ENCODE results near the gene TMEM161B.
"Not testable (repeated sequence)": the region's sequence is repeated elsewhere in the genome, so short reads cannot be mapped to it uniquely, and the experiment has no call there.

Gene TMEM161B

DNA sequence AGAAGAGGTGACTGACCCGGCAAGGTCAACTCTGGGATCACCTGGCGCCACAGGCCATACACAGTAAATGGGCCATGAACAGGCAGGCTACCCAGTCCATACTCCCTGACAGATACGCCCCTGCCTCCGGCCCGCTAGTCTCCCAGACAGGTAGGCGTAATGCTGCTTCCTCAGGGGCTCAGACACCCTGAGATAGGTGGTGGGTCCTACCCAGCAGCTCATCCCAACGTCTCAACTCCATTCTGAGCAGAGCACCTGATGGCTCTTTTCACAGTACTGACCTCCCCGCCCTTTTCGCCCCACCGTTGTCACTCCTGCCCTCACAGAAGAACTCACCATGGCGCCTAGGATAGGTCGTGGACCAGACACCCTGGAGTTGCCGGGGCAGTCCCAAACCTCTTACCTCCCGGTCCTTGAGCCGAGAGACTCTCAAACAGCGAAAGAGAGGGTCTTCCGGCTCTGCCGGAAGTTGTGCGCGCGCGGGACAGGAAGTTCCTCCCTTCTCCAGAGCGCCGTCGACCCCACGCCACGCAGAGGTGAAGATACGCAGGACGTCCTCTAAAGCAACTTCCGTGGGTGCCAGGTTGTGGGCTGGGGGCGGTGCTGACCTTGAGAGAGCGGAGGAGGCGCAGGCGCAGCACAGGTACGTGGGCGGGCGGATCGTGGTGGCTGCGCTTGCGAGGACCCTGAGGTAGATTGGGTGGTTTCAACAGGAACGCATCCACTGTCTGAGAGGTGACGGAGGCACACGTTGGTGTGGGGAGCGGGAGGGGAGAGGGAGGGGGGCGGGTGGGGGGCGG lies at the start of gene TMEM161B:
TMEM161B (minus strand) TSS at position 461 of the 800 bp plus-strand sequence; CDS start at position 339, 122 bp downstream.
- DNase-seq: peak; percentile 96 to 97

DNA sequence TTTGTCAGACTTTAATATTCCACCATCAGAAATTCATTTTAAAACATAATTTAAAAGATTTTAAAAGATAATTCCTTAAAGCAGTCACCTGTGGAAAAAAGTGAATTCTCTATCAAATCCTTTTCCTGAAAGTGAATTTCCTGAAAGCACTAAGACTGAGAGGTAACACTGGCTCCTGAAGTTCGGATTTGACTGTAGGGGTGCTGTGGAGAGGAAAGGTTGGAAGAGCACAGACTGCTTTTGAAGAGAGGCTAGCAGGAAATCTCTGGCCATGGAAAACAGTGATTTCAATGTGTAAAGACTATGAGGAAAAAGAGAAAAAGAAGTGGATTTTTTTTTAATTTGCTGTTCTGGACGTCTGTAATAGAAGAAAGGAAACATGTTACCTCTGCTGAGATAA lies 35.7 kb upstream of the TMEM161B start:
- no peak for DNase-seq

DNA sequence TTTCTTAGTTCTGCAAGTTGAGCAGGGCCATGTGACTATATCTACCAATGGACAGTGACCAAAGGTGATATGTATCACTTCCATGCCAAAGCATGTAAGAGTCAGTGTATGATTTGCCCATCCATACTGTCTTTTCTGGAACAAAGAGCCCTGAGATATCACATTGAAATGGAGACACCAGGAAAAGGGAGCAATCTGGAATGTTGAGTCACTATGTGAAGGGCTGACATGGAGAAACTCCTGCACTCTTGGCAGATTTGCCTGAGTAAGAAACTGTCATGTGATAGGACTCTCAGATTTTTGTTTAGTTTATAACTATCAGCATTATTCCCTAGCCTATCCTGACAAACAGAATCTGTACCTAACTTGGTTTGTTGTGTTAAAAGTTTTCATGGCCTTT lies 29.8 kb upstream of the TMEM161B start:
- no peak for DNase-seq

DNA sequence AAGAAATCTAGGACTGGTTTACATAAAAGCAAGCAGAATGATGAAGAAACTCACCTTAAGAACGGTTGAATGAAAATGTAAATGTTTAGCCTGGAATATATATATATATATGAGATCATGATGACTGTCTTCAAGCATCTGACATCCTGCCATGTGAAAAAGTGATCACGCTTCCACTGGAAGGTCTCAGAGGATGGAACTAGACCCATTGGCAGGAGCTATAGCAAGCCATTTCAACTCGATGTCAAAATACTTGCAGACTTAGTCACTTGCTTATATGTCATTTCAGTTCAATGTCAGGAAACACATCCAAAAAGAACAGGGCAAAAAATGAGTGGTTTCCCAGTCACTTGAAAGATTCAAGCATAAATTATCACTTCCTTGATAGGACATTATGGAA lies 22.2 kb upstream of the TMEM161B start:
- no peak for DNase-seq

DNA sequence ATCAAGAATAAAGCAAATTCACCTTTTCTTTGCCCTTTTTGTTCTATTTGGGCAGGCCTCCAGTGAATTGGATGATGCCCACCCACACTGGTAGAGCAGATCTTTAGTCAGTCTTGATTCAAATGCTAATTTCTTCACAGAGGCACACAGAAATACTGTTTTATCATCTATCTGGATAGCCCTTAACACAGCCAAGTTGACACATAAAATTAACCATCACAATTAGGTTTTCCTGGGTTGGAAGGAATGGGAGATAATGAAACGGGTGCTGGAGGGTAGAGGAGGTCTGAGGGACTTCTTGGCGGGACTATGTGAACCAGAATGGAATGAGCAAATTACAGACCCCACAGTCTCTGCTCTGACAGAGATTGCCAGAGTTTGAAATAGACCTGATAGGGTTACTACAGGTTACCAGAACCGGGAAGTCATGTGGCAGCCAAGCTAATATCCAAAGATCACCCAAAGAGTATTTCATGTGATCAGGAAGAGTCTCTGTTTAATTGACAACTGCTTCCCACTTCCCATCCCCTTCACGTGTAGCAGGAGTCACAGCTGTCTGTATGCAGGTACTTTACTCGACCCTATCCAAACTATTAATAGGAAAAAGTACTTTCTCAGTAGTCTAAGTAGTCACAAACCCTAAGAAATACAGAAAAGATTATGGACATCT lies 20.0 kb upstream of the TMEM161B start:
- no peak for DNase-seq

DNA sequence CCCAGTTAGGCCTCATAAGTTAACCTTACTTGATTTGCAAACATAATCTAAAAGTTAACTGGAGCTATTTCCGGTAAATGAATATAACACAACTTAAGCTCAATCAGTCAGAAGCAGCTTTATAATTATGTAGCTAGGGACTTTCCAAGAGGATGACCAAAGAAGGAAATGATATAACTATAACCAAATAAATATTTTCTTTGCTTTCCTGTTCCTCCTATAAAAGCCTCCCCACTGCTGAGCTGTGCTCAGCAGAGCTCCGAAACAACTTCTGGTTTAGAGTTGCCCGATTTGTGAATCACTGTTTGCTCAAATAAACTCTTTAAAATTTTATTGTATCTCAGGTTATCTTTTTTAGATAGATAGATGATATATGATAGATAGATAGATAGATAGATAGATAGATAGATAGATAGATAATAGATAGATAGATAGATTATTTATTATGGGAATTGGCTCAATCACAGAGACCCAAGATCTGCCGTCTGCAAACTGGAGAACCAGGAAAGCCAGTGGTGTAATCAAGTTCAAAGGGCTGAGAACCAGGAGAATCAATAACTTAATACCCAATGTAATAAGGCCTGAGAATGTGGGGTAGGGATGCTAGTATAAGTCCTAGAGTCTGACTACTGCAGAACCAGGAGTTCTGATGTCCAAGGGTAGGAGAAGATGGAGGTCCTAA lies 19.3 kb upstream of the TMEM161B start:
- DNase-seq: no peak

DNA sequence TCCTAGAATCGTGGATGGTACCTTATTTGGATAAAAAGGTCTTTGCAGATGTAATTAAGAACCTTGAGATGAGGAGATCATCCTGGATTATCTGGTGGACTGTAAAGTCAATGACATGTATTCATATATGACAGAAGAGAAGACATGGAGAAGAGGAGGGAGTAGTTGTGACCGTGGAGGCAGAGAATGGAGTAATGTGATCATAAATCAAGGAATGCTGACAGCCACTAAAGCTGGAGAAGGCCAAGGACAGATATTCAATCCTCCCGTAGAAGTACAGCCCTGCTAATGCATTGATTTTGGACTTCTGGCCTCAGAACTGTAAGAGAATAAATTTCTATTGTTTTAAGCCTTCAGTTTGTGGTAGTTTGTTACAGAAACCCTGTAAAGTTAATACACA lies 18.7 kb upstream of the TMEM161B start:
- no peak for DNase-seq

DNA sequence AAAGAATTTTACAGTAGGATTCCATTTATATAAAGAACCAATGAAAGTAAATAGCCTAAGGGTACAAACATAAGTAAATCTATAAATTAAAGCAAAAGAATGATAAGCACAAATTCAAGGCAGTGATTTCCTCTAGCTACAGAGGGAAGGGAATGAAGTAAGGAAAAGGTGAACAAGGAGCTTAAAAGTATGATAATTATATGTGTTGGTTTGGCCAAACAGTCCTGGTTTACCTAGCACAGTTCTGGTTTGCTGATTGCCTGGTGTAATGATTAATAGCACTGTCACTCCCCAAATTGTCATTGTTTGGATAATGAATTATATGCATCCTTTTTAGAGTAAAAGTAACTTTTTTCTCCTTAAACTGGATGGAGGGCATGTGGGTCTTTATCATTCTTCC lies 15.0 kb upstream of the TMEM161B start:
- DNase-seq: no peak

DNA sequence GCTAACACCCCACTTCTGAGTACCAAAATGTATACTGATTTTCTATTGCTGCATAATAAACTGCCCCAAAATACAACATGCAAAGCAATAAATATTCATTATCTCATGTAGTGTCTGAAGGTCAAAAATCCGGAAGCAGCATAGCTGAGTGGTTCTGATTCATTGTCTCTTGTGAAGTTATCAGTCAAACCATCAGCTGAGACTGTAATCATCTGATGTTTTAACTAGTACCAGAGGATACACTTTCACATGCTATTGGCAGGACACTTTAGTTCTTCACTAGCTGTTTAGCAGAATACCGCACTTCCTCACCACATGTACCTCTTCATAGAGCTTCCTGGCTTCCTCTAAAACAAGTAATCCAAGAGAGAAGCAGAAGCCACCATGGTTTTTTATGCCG lies 12.7 kb upstream of the TMEM161B start:
- no peak for DNase-seq

DNA sequence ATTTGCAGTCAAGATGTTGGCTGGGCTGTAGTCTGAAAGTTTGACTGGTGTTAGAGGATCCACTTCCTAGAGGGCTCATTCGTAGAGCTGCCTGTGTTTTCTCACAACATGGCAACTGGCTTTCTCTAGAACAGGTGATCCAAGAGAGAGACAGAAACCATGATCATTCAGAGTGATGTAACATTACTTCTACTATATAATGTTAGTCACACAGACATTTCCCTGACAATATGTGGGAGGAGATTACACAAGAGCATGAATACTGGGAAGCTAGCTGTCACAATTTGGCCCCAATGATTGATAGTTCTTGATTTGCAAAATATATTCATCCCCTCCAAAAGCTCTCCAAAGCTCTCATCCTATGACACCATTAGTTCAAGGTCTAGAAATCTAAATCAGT lies 10.9 kb upstream of the TMEM161B start:
- DNase-seq: no peak

DNA sequence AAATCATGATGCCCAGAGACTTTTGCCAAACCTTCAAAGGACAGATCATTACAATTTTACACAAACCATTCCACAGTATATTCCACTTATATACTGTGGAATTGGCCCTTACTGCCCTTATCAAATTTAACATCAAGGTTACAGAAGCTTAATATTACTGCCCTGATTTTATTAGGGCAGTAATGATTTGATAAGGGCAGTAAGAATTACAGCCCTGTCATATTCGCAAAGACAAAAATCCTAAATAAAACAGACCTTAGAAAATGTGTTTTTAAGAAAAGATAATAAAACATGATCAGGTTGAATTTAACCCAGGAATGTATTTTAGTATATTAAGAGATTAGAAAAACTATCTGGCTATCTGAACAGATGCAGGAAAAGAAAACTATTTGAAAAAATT lies 7.7 kb upstream of the TMEM161B start:
- no peak for DNase-seq

DNA sequence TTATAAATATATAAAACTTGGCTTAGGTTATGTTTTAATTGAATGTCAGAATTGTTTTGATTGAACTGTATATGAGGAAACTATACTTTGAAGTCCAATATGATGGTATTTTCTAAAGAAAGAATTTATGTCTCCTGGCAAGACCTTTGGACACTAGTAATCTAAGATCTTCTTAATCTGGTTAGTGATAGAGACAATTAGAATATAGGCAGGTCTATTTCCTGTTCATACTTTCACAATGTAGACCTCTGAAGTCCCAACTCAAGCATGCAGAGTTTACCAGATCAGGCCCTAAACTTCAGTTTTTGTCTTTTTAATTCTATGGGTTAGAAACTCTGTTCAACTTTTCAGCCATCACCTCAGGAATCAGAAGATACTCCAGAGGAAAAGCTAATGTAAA lies 6.9 kb upstream of the TMEM161B start:
- no peak for DNase-seq

DNA sequence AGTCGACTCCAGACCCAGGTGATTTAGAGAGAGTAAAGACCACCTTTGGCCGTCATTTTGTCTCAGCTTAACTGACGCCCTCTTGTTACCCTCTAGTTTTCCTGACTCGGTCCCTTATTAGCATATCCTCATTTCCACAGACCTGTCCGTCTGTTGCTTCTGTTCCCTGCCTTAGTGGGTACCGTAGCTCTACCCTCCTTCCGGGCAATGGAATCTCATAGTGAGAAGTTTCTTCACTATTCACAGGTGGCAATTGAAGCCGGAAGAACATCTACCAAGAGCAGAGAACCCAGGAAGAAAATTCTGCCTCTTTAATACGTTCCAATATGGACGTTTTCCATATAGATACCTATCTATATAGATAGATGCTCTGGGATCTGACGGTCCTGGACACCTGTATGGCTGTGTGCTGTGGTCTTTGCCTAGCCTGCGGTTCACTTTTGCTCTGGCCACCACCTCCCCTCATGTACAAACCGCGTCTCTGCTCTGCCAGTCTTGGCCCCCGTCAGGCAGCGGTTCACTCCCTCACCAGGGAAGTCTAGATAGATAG lies 652 bp upstream of the TMEM161B start:
- no peak for DNase-seq

DNA sequence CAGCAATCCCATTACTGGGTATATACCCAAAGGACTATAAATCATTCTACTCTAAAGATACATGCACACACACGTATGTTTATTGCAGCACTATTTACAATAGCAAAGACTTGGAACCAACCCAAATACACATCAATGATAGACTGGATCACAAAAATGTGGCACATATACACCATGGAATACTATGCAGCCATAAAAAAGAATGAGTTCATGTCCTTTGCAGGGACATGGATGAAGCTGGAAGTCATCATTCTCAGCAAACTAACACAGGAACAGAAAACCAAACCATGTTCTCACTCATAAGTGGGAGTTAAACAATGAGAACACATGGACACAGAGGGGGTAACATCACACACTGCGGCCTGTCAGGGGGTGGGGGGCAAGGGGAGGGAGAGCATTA lies 4.1 kb downstream of the TMEM161B start:
- DNase-seq: not testable (repeated sequence)

DNA sequence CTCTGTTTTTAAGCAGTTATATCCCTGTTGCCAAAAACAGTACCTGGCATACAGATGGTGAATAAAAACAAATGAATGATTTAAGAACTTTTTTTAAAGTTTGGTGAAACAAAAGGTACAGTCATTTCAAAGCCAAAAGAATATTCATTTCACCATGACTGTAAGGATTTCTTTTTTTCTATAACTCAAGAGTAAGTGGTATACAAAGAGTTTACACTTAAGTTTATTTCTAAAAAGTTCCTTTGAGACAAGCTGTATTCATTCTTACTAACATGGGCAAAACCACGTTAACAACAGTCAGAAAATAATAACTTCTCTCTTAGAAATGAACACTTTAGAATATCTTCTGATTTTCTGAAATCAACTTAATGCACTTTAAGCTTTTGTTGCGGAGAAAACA lies 5.3 kb downstream of the TMEM161B start:
- no peak for DNase-seq

DNA sequence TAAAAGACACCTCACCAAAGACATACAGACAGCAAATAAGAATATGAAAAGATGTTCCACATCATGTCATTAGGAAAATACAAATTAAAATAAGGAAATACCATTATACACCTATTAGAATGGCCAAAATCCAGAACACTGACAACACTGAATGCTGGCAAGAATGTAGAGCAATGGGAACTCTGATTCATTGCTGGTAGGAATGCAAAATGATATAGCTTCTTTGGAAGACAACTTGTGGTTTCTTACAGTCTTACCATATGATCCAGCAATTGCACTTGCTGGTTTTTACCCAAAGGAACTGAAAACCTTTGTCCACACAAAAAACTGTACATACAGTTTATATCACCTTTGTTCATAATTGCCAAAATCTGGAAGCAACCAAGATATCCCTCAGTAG lies 6.5 kb downstream of the TMEM161B start:
- no peak for DNase-seq

DNA sequence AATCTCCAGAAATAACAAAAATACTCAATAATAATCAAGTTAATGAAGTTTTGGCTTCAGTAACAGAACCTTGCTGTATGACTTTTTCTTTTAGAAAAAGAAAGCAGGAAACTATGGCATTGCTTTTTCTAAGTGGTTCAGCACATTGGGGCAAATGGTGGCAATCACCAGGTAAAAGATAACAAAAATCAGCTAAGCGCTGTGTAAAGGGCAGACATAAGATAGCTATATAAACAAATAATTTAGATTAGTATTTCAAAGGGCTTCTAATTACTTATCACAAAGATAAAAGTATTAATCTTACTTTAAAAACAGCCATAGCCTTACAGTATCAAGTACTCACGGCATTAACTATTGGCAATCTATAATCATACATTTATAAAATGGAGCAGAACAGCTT lies 10.0 kb downstream of the TMEM161B start:
- DNase-seq: no peak

DNA sequence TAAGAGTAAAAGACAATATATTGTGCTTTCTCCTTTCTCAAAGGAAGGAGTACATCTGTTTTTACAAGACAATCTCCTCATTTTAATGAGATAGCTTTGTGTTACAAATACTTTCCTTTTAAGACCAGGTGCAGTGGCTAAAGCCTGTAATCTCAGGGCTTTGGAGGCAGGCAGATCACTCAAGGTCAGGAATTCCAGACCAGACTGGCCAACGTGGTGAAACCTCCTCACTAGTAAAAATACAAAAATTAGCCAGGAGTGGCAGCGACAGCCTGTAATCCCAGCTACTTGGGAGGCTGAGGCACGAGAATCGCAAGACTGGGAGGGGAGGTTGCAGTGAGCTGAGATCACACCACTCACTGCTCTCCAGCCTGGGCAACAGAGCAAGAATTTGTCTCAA lies 11.8 kb downstream of the TMEM161B start:
- DNase-seq: no peak

DNA sequence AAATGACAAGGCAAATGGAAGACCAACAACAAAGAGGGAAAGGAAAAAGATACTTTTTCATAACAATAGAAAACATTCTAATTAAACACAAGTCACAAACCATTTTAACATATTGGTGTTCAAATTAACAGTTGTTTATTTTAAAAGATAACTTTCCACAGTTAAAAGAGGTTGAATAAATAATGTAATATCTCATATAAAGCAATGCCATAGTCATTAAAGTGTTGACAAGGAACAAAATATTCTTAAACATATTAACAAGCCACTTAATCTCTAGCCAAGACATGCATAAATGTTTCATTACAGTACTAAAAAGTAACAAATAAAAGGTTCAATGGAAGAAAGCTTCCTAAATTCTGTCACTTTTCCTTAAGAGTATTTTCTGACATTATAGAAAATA lies 12.6 kb downstream of the TMEM161B start:
- no peak for DNase-seq

DNA sequence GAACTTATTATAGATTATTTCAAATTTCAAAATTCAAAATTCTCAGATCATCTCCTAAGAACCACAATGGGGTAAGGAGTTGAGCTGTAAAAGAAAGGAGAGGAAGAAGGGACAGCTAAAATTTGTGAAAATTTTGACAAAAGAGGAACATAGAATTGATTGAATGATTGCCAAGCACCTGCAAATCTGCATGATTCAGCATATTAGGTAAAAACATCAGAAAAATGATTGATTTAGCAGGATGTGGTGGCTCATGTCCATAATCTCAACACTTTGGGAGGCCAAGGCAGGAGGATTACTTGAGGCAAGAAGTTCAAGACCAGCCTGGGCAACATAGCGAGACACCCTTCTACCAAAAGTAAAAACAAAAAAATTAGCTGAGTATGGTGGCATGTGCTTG lies 14.3 kb downstream of the TMEM161B start:
- DNase-seq: no peak

DNA sequence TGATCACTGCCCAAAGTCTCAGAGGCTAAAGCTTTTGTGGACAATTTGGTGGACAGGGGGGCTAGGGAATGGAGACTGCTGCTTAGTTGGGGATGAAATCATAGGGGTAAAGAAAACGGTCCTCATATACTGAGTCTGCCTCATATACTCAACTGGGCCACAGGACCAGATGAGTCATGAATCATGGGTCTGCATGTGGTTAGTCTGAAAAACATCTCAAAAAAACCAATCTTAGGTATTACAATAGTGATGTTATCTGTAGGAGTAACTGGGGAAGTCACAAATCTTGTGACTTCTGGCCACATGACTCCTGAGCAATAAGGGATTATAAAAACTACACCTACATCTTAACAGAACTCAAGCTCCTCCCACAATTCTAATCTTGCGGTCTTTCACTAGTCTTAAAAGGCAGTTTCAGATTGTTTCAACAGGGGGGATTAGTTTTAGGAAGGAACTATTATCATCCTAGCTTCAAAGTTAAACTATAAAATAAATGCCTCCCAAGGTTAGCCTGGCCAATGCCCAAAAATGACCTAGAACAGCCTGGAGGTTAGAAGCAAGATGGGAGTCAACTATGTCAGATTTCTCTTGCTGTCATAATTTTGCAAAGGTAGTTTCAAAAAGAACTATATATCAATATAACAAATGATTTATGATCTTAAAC lies 17.5 kb downstream of the TMEM161B start:
- DNase-seq: peak in 1 of 2 donors; percentile 20

DNA sequence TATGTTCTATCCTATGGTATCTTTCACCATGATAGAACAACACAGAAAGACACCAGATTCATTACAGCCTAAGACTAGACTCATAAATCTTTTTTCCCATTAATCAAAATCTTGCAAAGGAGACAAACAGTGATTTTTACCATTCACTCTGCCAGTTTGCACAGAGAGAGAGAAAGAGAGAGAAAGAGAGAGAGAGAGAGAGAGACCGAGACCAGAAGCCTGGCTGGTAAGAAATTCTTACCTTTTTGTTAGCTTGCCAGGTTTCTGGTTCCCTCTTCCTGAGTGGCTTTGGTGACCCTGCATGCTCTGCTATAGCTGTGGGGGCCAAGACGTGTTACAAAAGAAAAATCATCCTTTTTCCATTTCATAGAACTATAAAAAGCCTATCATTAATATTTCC lies 18.6 kb downstream of the TMEM161B start:
- DNase-seq: no peak
